ENCODE results near the gene PACSIN3. TPM values are rescaled to one million over a fixed set of nuclear protein-coding genes. Genes with fewer than 3 reads are reported as not detected.

Gene PACSIN3
- total RNA-seq, 3 donors from 2014 or later (not counting 1 experiment from before 2014, with no cell fraction given): 1.3 TPM; not detected in 2

DNA sequence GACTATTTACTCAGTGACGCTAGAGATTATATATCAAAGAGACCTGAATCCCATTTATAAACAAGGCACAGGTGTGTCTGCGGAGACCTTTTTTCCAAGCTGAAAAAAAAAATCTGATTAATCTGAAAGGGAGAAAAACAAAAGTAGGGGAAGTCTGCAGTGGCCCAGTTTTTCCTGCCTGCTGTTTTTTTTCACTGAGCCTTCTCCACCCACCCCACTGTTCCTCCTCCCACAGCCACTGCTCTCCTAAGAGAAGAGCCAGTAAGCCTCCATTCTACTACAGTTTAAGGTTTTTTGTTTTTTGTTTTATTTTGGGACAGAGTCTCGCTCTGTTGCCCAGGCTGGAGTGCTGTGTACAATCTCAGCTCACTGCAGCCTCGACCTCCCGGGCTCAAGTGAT lies 28.0 kb downstream of the PACSIN3 start:
- Mint-ChIP-seq H3K9me3 (no peaks in the 10 kb centered on the region), H3K27me3 (ENCODE audit: low read depth in 2 of 2) (no peaks in the 10 kb centered on the region), H3K36me3 (no peaks in the 10 kb centered on the region), H3K27ac (no peak overlapping the region), H3K4me3 (no peak overlapping the region), H3K4me1 (peaks cover 21 to 25% of the 10 kb centered on the region in 2 donors)
- H3K4me1 ChIP-seq (ENCODE audit: control insufficient read depth, insufficient read depth, low read length): peaks cover 27% of the 10 kb centered on the region
- ATAC-seq: no peak
- peaks cover under 1% of the 10 kb centered on the region for H3K36me3 ChIP-seq (ENCODE audit: control insufficient read depth, insufficient read depth, low read length)
- TF ChIP-seq, protein P1, sequence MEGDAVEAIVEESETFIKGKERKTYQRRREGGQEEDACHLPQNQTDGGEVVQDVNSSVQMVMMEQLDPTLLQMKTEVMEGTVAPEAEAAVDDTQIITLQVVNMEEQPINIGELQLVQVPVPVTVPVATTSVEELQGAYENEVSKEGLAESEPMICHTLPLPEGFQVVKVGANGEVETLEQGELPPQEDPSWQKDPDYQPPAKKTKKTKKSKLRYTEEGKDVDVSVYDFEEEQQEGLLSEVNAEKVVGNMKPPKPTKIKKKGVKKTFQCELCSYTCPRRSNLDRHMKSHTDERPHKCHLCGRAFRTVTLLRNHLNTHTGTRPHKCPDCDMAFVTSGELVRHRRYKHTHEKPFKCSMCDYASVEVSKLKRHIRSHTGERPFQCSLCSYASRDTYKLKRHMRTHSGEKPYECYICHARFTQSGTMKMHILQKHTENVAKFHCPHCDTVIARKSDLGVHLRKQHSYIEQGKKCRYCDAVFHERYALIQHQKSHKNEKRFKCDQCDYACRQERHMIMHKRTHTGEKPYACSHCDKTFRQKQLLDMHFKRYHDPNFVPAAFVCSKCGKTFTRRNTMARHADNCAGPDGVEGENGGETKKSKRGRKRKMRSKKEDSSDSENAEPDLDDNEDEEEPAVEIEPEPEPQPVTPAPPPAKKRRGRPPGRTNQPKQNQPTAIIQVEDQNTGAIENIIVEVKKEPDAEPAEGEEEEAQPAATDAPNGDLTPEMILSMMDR (IDR thresholded peaks at IDR 0.05): no peak
- 84% methylated on average over 4 of the region's 5 CpGs for WGBS (ENCODE audit: insufficient coverage)
- H3K27ac ChIP-seq (ENCODE audit: low read length): no peak overlapping the region
- no peaks in the 10 kb centered on the region for H3K9me3 ChIP-seq (ENCODE audit: control insufficient read depth, insufficient read depth, low read length)
- intact Hi-C loops (cut with micrococcal nuclease): no loop called here
- DNase-seq: no peak
- H3K27me3 ChIP-seq (ENCODE audit: control insufficient read depth, insufficient read depth, low read length): no peaks in the 10 kb centered on the region
- H3K4me3 ChIP-seq (ENCODE audit: low read length): no peak overlapping the region

DNA sequence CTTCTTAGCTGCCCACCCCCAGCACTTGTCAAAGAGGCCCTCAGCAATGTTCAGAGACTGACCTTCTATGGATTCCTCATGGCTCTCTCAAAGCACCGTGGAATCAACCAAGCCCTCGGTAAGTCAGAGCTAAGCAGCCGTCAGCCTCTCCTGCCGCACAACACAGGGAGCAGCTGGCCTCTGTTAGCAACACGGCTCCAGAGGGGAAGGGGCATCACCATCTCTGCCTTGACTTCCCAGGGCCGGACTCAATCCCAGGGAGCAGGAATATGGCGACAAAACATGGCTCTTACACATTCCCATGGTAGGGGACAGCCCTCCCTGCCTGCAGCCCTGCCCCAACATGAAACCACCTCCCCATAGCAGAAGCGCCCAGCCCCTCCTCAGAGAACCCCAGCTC lies 28.4 kb downstream of the PACSIN3 start:
- no peak overlapping the region for H3K4me3 ChIP-seq (ENCODE audit: low read length)
- no peak overlapping the region for H3K4me3 Mint-ChIP-seq
- intact Hi-C loops (cut with micrococcal nuclease): no loop called here
- no peaks in the 10 kb centered on the region for H3K9me3 Mint-ChIP-seq
- H3K27ac ChIP-seq (ENCODE audit: low read length): no peak overlapping the region
- no peaks in the 10 kb centered on the region for H3K36me3 ChIP-seq (ENCODE audit: control insufficient read depth, insufficient read depth, low read length)
- H3K9me3 ChIP-seq (ENCODE audit: control insufficient read depth, insufficient read depth, low read length): no peaks in the 10 kb centered on the region
- no peaks in the 10 kb centered on the region for H3K27me3 Mint-ChIP-seq (ENCODE audit: low read depth in 2 of 2)
- H3K27ac Mint-ChIP-seq: no peak overlapping the region
- peaks cover 25 to 30% of the 10 kb centered on the region in 2 donors for H3K4me1 Mint-ChIP-seq
- H3K36me3 Mint-ChIP-seq: no peaks in the 10 kb centered on the region
- peaks cover 28% of the 10 kb centered on the region for H3K4me1 ChIP-seq (ENCODE audit: control insufficient read depth, insufficient read depth, low read length)
- TF ChIP-seq, protein P1 (IDR thresholded peaks at IDR 0.05): no peak
- 91% methylated on average over 8 of the region's 8 CpGs for WGBS (ENCODE audit: insufficient coverage)
- H3K27me3 ChIP-seq (ENCODE audit: control insufficient read depth, insufficient read depth, low read length): no peaks in the 10 kb centered on the region
- ATAC-seq: no peak
- no peak for DNase-seq

DNA sequence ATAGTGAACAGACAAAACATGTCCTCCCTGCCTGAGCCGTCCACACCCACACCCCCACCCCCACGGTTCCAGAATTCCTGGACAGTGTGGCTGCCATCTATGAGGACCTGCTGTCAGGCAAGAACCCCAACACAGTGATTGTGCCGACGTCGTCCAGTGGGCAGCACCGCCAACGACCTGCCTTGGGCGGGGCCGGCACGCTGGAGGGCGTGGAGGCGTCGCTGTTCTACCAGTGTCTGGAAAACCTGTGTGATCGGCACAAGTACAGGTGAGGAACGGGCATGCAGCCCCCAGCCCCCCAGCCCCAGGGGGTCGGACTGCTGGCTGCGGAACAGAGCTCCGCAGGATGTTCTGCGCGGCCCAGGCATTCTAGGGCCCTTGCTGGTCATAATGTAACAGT lies 29.3 kb downstream of the PACSIN3 start:
- Histone ChIP-seq H3K4me3 (ENCODE audit: low read length) (no peak overlapping the region), H3K27me3 (ENCODE audit: control insufficient read depth, insufficient read depth, low read length) (no peaks in the 10 kb centered on the region), H3K4me1 (ENCODE audit: control insufficient read depth, insufficient read depth, low read length) (peaks cover 31% of the 10 kb centered on the region), H3K36me3 (ENCODE audit: control insufficient read depth, insufficient read depth, low read length) (no peaks in the 10 kb centered on the region), H3K27ac (ENCODE audit: low read length) (no peak overlapping the region), H3K9me3 (ENCODE audit: control insufficient read depth, insufficient read depth, low read length) (no peaks in the 10 kb centered on the region)
- DNase-seq (no peak), ATAC-seq (no peak)
- Mint-ChIP-seq H3K4me1 (peaks cover 26 to 30% of the 10 kb centered on the region in 2 donors), H3K27ac (no peak overlapping the region), H3K4me3 (no peak overlapping the region), H3K27me3 (ENCODE audit: low read depth in 2 of 2) (no peaks in the 10 kb centered on the region), H3K36me3 (no peaks in the 10 kb centered on the region), H3K9me3 (no peaks in the 10 kb centered on the region)
- TF ChIP-seq, protein P1 (IDR thresholded peaks at IDR 0.05): no peak
- intact Hi-C loops (cut with micrococcal nuclease): no loop called here
- 97% methylated on average over 20 of the region's 20 CpGs for WGBS (ENCODE audit: insufficient coverage)

DNA sequence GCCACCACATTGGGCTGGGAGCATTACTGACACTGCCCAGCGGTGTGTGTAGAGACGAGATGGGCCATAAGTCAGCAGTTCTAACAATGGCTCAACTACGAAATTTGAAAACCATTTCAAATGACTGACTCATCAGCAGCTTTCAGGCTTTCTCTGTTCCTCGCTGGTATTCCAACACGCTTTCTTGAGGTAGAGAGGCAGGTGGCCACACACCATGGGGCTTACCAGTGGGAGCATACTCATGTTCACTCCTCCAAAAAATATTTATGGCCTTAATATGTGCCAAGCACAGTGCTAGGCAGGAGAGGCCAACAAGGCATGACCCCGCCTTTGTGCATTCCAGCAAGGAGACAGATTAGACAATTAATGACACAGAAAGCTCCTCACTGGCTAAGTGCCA lies 29.9 kb downstream of the PACSIN3 start:
- intact Hi-C loops (cut with micrococcal nuclease): no loop called here
- TF ChIP-seq, protein P1 (IDR thresholded peaks at IDR 0.05): no peak
- peaks cover 31% of the 10 kb centered on the region for H3K4me1 ChIP-seq (ENCODE audit: control insufficient read depth, insufficient read depth, low read length)

More for the DNA sequence above, 29.9 kb downstream of the PACSIN3 start:
- DNase-seq (no peak), ATAC-seq (no peak)
- H3K9me3 ChIP-seq (ENCODE audit: control insufficient read depth, insufficient read depth, low read length): no peaks in the 10 kb centered on the region
- no peaks in the 10 kb centered on the region for H3K36me3 ChIP-seq (ENCODE audit: control insufficient read depth, insufficient read depth, low read length)
- no peaks in the 10 kb centered on the region for H3K36me3 Mint-ChIP-seq
- H3K4me3 ChIP-seq (ENCODE audit: low read length): no peak overlapping the region
- no peaks in the 10 kb centered on the region for H3K27me3 ChIP-seq (ENCODE audit: control insufficient read depth, insufficient read depth, low read length)
- H3K27ac Mint-ChIP-seq: no peak overlapping the region
- WGBS (ENCODE audit: insufficient coverage): 94% methylated on average over 6 of the region's 6 CpGs
- H3K27me3 Mint-ChIP-seq (ENCODE audit: low read depth in 2 of 2): no peaks in the 10 kb centered on the region
- no peaks in the 10 kb centered on the region for H3K9me3 Mint-ChIP-seq
- no peak overlapping the region for H3K27ac ChIP-seq (ENCODE audit: low read length)
- H3K4me1 Mint-ChIP-seq: peaks cover 26 to 30% of the 10 kb centered on the region in 2 donors
- no peak overlapping the region for H3K4me3 Mint-ChIP-seq
